MCF 10A (cell line): ENCODE data around the gene PSMD14. TPM values are rescaled to one million over a fixed set of nuclear protein-coding genes. Genes with fewer than 3 reads are reported as not detected.

Source experiments
- BruUV-seq: library from RNA; stranded (reverse); fragments of 400-500 nt; replicated peaks from 2 replicates; lab custom pipeline; 2021; lab: Mats Ljungman, UMichigan
- CTCF ChIA-PET: fragments of 300-600 bp; sonication (Branson Sonifier 250); formaldehyde crosslinking; extraction: SDS; loops from one replicate; lab custom pipeline; 2021; ENCODE audit warnings: antibody characterized with exemption, inconsistent platforms; lab: Yijun Ruan, JAX
- POLR2A ChIA-PET: fragments of 300-600, 350-650 bp; sonication (Branson Sonifier 250); formaldehyde crosslinking; extraction: SDS; loops from one replicate; lab custom pipeline; 2020; ENCODE audit warnings: antibody characterized with exemption, inconsistent platforms; lab: Yijun Ruan, JAX
- DNase-seq: peaks from one replicate; pipeline ENCODE4 v3.0.0-alpha.2; 2018; ENCODE audit not compliant: unreplicated experiment
- H3K27ac Mint-ChIP-seq: one replicate; pipeline ENCODE4 v1.8.0; 2022; ENCODE audit warnings: mild to moderate bottlenecking, low read depth, mixed read lengths; ENCODE audit not compliant: unreplicated experiment
- H3K27me3 Mint-ChIP-seq: one replicate; pipeline ENCODE4 v1.8.0; 2022; ENCODE audit warnings: mixed read lengths; ENCODE audit not compliant: insufficient read depth, unreplicated experiment
- H3K36me3 Mint-ChIP-seq: one replicate; pipeline ENCODE4 v1.8.0; 2022; ENCODE audit warnings: mild to moderate bottlenecking, moderate library complexity, mixed read lengths; ENCODE audit not compliant: insufficient read depth, unreplicated experiment
- H3K4me1 Mint-ChIP-seq: one replicate; pipeline ENCODE4 v1.8.0; 2022; ENCODE audit warnings: mixed read lengths; ENCODE audit not compliant: insufficient read depth, unreplicated experiment
- H3K4me3 Mint-ChIP-seq: one replicate; pipeline ENCODE4 v1.8.0; 2022; ENCODE audit warnings: mild to moderate bottlenecking, moderate library complexity, mixed read lengths; ENCODE audit not compliant: unreplicated experiment
- H3K9me3 Mint-ChIP-seq: one replicate; pipeline ENCODE4 v1.8.0; 2022; ENCODE audit warnings: mixed read lengths; ENCODE audit not compliant: unreplicated experiment
- intact Hi-C: fragments of 100-400 bp; cut with micrococcal nuclease; formaldehyde crosslinking; loops from 2 replicates; pipeline ENCODE4 v1.14.1; 2022
- total RNA-seq: library from RNA; stranded (reverse); gene quantifications from 2 replicates; pipeline ENCODE4 v1.2.3, GENCODE V29; 2022
- TF ChIP-seq, protein P1 (sequence below): fragments of 200-600 bp; IDR thresholded peaks from one replicate; pipeline ENCODE4 v1.8.0; 2022; ENCODE audit warnings: antibody characterized with exemption, mild to moderate bottlenecking; ENCODE audit not compliant: unreplicated experiment

PSMD14 gene
- total RNA-seq, 1 experiment from 2014 or later: 130 TPM

GRCh38 chr2:161425728-161426454 lies 117.7 kb downstream of the PSMD14 start:
- BruUV-seq: no TSS peak
- H3K4me1 Mint-ChIP-seq: no peaks in the 10 kb centered on the region
- peaks cover 6% of the 10 kb centered on the region for H3K36me3 Mint-ChIP-seq
- TF ChIP-seq, protein P1, sequence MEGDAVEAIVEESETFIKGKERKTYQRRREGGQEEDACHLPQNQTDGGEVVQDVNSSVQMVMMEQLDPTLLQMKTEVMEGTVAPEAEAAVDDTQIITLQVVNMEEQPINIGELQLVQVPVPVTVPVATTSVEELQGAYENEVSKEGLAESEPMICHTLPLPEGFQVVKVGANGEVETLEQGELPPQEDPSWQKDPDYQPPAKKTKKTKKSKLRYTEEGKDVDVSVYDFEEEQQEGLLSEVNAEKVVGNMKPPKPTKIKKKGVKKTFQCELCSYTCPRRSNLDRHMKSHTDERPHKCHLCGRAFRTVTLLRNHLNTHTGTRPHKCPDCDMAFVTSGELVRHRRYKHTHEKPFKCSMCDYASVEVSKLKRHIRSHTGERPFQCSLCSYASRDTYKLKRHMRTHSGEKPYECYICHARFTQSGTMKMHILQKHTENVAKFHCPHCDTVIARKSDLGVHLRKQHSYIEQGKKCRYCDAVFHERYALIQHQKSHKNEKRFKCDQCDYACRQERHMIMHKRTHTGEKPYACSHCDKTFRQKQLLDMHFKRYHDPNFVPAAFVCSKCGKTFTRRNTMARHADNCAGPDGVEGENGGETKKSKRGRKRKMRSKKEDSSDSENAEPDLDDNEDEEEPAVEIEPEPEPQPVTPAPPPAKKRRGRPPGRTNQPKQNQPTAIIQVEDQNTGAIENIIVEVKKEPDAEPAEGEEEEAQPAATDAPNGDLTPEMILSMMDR: no peak
- no peak for DNase-seq
- no peak overlapping the region for H3K4me3 Mint-ChIP-seq
- peaks cover 8% of the 10 kb centered on the region for H3K9me3 Mint-ChIP-seq
- H3K27me3 Mint-ChIP-seq: no peaks in the 10 kb centered on the region
- no peak overlapping the region for H3K27ac Mint-ChIP-seq
- intact Hi-C loops: no loop called here
- ChIA-PET CTCF (no interaction called here), POLR2A (no interaction called here)

GRCh38 chr2:161426455-161426921 lies 118.3 kb downstream of the PSMD14 start:
- BruUV-seq: no TSS peak
- H3K4me1 Mint-ChIP-seq: no peaks in the 10 kb centered on the region
- ChIA-PET CTCF (no interaction called here), POLR2A (no interaction called here)
- H3K36me3 Mint-ChIP-seq: peaks cover 6% of the 10 kb centered on the region
- DNase-seq: no peak
- H3K9me3 Mint-ChIP-seq: peaks cover 8% of the 10 kb centered on the region
- H3K27ac Mint-ChIP-seq: no peak overlapping the region
- no peak overlapping the region for H3K4me3 Mint-ChIP-seq
- intact Hi-C loops: no loop called here
- no peaks in the 10 kb centered on the region for H3K27me3 Mint-ChIP-seq
- TF ChIP-seq, protein P1: no peak

GRCh38 chr2:161426922-161427663 lies 118.9 kb downstream of the PSMD14 start:
- H3K27ac Mint-ChIP-seq: no peak overlapping the region
- DNase-seq: no peak
- TF ChIP-seq, protein P1: no peak
- H3K27me3 Mint-ChIP-seq: no peaks in the 10 kb centered on the region
- H3K4me1 Mint-ChIP-seq: no peaks in the 10 kb centered on the region
- ChIA-PET CTCF (no interaction called here), POLR2A (no interaction called here)
- intact Hi-C loops: no loop called here
- peaks cover 6% of the 10 kb centered on the region for H3K36me3 Mint-ChIP-seq
- peaks cover 8% of the 10 kb centered on the region for H3K9me3 Mint-ChIP-seq
- no peak overlapping the region for H3K4me3 Mint-ChIP-seq
- BruUV-seq: no TSS peak
